GM20000 (cell line): Measurements from ENCODE around the gene TNFRSF19.

Source experiments
- DNase-seq: peaks from one replicate; pipeline ENCODE4 v3.0.0; 2012; ENCODE audit warnings: low spot score
- TF ChIP-seq, protein P1 (sequence below): IDR thresholded peaks from 2 replicates; pipeline ENCODE4 v1.5.1; 2012; ENCODE audit warnings: mild to moderate bottlenecking, control low read depth; ENCODE audit errors: extremely low read depth, missing control alignments

TNFRSF19 gene

GRCh38 chr13:23615395-23616081 lies 45.3 kb downstream of the TNFRSF19 start:
- no peak for DNase-seq
- TF ChIP-seq, protein P1, sequence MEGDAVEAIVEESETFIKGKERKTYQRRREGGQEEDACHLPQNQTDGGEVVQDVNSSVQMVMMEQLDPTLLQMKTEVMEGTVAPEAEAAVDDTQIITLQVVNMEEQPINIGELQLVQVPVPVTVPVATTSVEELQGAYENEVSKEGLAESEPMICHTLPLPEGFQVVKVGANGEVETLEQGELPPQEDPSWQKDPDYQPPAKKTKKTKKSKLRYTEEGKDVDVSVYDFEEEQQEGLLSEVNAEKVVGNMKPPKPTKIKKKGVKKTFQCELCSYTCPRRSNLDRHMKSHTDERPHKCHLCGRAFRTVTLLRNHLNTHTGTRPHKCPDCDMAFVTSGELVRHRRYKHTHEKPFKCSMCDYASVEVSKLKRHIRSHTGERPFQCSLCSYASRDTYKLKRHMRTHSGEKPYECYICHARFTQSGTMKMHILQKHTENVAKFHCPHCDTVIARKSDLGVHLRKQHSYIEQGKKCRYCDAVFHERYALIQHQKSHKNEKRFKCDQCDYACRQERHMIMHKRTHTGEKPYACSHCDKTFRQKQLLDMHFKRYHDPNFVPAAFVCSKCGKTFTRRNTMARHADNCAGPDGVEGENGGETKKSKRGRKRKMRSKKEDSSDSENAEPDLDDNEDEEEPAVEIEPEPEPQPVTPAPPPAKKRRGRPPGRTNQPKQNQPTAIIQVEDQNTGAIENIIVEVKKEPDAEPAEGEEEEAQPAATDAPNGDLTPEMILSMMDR = no peak

- TF ChIP-seq, protein P1 = no peak
- DNase-seq = no peak
Measured at GRCh38 chr13:23616228-23616627, 46.0 kb downstream of the TNFRSF19 start.

- no peak for DNase-seq
- TF ChIP-seq, protein P1 = no peak
Measured at GRCh38 chr13:23617551-23618024, 47.4 kb downstream of the TNFRSF19 start.

GRCh38 chr13:23618341-23618740 lies 48.1 kb downstream of the TNFRSF19 start:
- TF ChIP-seq, protein P1 = no peak
- DNase-seq = no peak

- DNase-seq = no peak
- TF ChIP-seq, protein P1 = no peak
Measured at GRCh38 chr13:23619068-23619855, 49.0 kb downstream of the TNFRSF19 start.

GRCh38 chr13:23620211-23620610 lies 50.0 kb downstream of the TNFRSF19 start:
- DNase-seq = no peak
- TF ChIP-seq, protein P1 = no peak
